Neural cell (in vitro differentiated cells): ENCODE data around the gene NCS1. TPM values are rescaled to one million over a fixed set of nuclear protein-coding genes. Genes with fewer than 3 reads are reported as not detected.

Experiments
- H2AFZ ChIP-seq: fragments of 200-600, 300-800 bp; sonication (generic), shearing (Covaris generic); 2 replicates; pipeline ENCODE4 v1.6.0; 2014; ENCODE audit warnings: low read depth, mild to moderate bottlenecking, antibody characterized with exemption, low read length, moderate library complexity
- H3F3A ChIP-seq: fragments of 200-600 bp; shearing (Covaris generic); 2 replicates; pipeline ENCODE4 v1.6.1; 2016; ENCODE audit warnings: mild to moderate bottlenecking, moderate library complexity, mixed read lengths, antibody characterized with exemption, low read length; ENCODE audit not compliant: insufficient read depth, poor library complexity, severe bottlenecking
- H3K27ac ChIP-seq: fragments of 200-600, 300-800 bp; sonication (generic), shearing (Covaris generic); 2 replicates; pipeline ENCODE4 v1.5.1; 2014; ENCODE audit warnings: mild to moderate bottlenecking, low read length, moderate library complexity
- H3K27me3 ChIP-seq: fragments of 300-800, 200-600 bp; sonication (generic), shearing (Covaris generic); 2 replicates; pipeline ENCODE4 v1.6.0; 2014; ENCODE audit warnings: mild to moderate bottlenecking, low read depth, low read length, moderate library complexity; ENCODE audit not compliant: insufficient read depth
- H3K36me3 ChIP-seq: fragments of 300-800, 200-600 bp; sonication (generic), shearing (Covaris generic); 2 replicates; pipeline ENCODE4 v1.5.1; 2014; ENCODE audit warnings: mild to moderate bottlenecking, antibody characterized with exemption, low read length, moderate library complexity; ENCODE audit not compliant: insufficient read depth
- H3K4me2 ChIP-seq: fragments of 300-800, 200-600 bp; sonication (generic), shearing (Covaris generic); 2 replicates; pipeline ENCODE4 v1.6.0; 2014; ENCODE audit warnings: mild to moderate bottlenecking, low read length
- H3K4me3 ChIP-seq: fragments of 300-800, 200-600 bp; sonication (generic), shearing (Covaris generic); 2 replicates; pipeline ENCODE4 v1.5.1; 2014; ENCODE audit warnings: mild to moderate bottlenecking, low read length, moderate library complexity
- H3K79me2 ChIP-seq: fragments of 200-600 bp; shearing (Covaris generic); replicated peaks from 2 replicates; pipeline ENCODE4 v1.6.0; 2014; ENCODE audit warnings: mild to moderate bottlenecking, low read length, moderate library complexity; ENCODE audit not compliant: insufficient read depth
- H3K9ac ChIP-seq: fragments of 300-800, 200-600 bp; sonication (generic), shearing (Covaris generic); 2 replicates; pipeline ENCODE4 v1.6.1; 2016; ENCODE audit warnings: mild to moderate bottlenecking, low read length, mixed read lengths
- H3K9me2 ChIP-seq: fragments of 200-600 bp; shearing (Covaris generic); 2 replicates; pipeline ENCODE4 v1.6.1; 2016; ENCODE audit warnings: mild to moderate bottlenecking, low read length, mixed read lengths; ENCODE audit not compliant: insufficient read depth
- H3K9me3 ChIP-seq: fragments of 200-600, 300-800 bp; sonication (generic), shearing (Covaris generic); 2 replicates; pipeline ENCODE4 v1.6.1; 2016; ENCODE audit warnings: mild to moderate bottlenecking, mixed run types, low read length, moderate library complexity, mixed read lengths
- H4K20me1 ChIP-seq: fragments of 200-600 bp; shearing (Covaris generic); 2 replicates; pipeline ENCODE4 v1.6.1; 2016; ENCODE audit warnings: mild to moderate bottlenecking, mixed run types; ENCODE audit not compliant: insufficient read depth
- EP300 ChIP-seq: fragments of 450-650 bp; conservative IDR thresholded peaks from 2 replicates; pipeline ENCODE4 v1.6.1; 2014; ENCODE audit warnings: antibody characterized with exemption, mild to moderate bottlenecking, moderate library complexity; ENCODE audit not compliant: poor library complexity, severe bottlenecking
- EZH2 ChIP-seq: fragments of 200-600, 300-800 bp; shearing (Covaris generic), sonication (generic); IDR thresholded peaks from 2 replicates; pipeline ENCODE4 v1.6.1; 2014; ENCODE audit warnings: antibody characterized with exemption, low read length, borderline replicate concordance, mild to moderate bottlenecking; ENCODE audit not compliant: insufficient read depth, poor library complexity, severe bottlenecking
- MXI1 ChIP-seq: fragments of 450-650 bp; conservative IDR thresholded peaks from 2 replicates; pipeline ENCODE4 v1.6.1; 2014; ENCODE audit warnings: antibody characterized with exemption, mild to moderate bottlenecking; ENCODE audit not compliant: poor library complexity, severe bottlenecking
- POLR2AphosphoS5 ChIP-seq: IDR thresholded peaks from 2 replicates; pipeline ENCODE4 v1.6.1; 2012
- RAD21 ChIP-seq: fragments of 450-650 bp; conservative IDR thresholded peaks from 2 replicates; pipeline ENCODE4 v1.6.1; 2014; ENCODE audit warnings: antibody characterized with exemption, mild to moderate bottlenecking, moderate library complexity
- SMC3 ChIP-seq: fragments of 450-650 bp; conservative IDR thresholded peaks from 2 replicates; pipeline ENCODE4 v1.6.1; 2014; ENCODE audit warnings: antibody characterized with exemption, mild to moderate bottlenecking, moderate library complexity; ENCODE audit not compliant: poor library complexity
- TAF1 ChIP-seq: IDR thresholded peaks from 2 replicates; pipeline ENCODE4 v1.6.1; 2012; ENCODE audit warnings: low read depth
- polyA plus RNA-seq: library from polyadenylated mRNA; depleted of rRNA; stranded (reverse); fragments of >200 nt; gene quantifications from 2 replicates; pipeline ENCODE4 v1.2.3, GENCODE V29; 2014
- TF ChIP-seq, protein P1 (sequence below): fragments of 450-650 bp; IDR thresholded peaks from 2 replicates; pipeline ENCODE4 v1.5.1; 2014; ENCODE audit warnings: antibody characterized with exemption, mild to moderate bottlenecking, moderate library complexity; ENCODE audit not compliant: poor library complexity, severe bottlenecking
- TF ChIP-seq, protein P2 (sequence below): IDR thresholded peaks from 2 replicates; pipeline ENCODE4 v1.6.1; 2012; ENCODE audit warnings: borderline replicate concordance

The NCS1 gene
- polyA plus RNA-seq, 1 donor from 2014 or later = 73.3 TPM

DNA sequence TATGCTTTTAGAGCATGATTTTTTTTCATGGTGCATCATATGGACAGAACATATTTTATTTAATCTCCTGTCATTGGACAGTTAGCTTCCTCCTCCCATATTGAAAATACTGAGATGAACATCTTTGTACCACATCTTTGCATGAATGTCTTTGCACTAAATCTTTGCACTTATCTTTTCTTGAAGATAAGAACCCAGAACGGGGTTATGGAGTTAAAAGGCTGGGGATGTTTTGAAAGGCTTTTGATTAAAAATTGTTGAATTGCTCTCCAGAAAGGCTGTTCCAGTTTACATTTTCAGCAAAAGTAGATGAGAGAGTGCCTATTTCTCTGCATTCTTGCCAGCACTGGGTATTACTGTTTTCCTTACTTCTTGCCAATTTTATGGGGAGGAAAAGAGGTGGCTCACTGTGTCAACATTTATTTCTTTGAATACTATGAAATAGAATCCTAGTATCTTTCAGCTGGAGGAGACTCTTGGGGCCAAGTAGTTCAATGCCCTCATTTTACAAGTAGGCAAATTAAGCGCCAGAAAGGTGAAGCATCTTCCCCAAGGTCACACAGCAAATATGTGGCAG lies 7.2 kb downstream of the NCS1 start:
- Histone ChIP-seq H3K9me2 (no peaks in the 10 kb centered on the region), H3K27me3 (no peaks in the 10 kb centered on the region), H3F3A (no peaks in the 10 kb centered on the region), H3K79me2 (peaks cover 31% of the 10 kb centered on the region), H2AFZ (no peak overlapping the region), H3K27ac (no peak overlapping the region), H3K9ac (no peak overlapping the region), H3K9me3 (no peaks in the 10 kb centered on the region), H4K20me1 (peaks cover 6% of the 10 kb centered on the region), H3K36me3 (no peaks in the 10 kb centered on the region), H3K4me2 (no peak overlapping the region), H3K4me3 (no peak overlapping the region)
- TF ChIP-seq POLR2AphosphoS5 (no peak), RAD21 (no peak), SMC3 (no peak), MXI1 (no peak), EZH2 (no peak), EP300 (no peak), TAF1 (no peak)
- TF ChIP-seq, protein P1, sequence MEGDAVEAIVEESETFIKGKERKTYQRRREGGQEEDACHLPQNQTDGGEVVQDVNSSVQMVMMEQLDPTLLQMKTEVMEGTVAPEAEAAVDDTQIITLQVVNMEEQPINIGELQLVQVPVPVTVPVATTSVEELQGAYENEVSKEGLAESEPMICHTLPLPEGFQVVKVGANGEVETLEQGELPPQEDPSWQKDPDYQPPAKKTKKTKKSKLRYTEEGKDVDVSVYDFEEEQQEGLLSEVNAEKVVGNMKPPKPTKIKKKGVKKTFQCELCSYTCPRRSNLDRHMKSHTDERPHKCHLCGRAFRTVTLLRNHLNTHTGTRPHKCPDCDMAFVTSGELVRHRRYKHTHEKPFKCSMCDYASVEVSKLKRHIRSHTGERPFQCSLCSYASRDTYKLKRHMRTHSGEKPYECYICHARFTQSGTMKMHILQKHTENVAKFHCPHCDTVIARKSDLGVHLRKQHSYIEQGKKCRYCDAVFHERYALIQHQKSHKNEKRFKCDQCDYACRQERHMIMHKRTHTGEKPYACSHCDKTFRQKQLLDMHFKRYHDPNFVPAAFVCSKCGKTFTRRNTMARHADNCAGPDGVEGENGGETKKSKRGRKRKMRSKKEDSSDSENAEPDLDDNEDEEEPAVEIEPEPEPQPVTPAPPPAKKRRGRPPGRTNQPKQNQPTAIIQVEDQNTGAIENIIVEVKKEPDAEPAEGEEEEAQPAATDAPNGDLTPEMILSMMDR = no peak
- TF ChIP-seq, protein P2, sequence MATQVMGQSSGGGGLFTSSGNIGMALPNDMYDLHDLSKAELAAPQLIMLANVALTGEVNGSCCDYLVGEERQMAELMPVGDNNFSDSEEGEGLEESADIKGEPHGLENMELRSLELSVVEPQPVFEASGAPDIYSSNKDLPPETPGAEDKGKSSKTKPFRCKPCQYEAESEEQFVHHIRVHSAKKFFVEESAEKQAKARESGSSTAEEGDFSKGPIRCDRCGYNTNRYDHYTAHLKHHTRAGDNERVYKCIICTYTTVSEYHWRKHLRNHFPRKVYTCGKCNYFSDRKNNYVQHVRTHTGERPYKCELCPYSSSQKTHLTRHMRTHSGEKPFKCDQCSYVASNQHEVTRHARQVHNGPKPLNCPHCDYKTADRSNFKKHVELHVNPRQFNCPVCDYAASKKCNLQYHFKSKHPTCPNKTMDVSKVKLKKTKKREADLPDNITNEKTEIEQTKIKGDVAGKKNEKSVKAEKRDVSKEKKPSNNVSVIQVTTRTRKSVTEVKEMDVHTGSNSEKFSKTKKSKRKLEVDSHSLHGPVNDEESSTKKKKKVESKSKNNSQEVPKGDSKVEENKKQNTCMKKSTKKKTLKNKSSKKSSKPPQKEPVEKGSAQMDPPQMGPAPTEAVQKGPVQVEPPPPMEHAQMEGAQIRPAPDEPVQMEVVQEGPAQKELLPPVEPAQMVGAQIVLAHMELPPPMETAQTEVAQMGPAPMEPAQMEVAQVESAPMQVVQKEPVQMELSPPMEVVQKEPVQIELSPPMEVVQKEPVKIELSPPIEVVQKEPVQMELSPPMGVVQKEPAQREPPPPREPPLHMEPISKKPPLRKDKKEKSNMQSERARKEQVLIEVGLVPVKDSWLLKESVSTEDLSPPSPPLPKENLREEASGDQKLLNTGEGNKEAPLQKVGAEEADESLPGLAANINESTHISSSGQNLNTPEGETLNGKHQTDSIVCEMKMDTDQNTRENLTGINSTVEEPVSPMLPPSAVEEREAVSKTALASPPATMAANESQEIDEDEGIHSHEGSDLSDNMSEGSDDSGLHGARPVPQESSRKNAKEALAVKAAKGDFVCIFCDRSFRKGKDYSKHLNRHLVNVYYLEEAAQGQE = no peak

DNA sequence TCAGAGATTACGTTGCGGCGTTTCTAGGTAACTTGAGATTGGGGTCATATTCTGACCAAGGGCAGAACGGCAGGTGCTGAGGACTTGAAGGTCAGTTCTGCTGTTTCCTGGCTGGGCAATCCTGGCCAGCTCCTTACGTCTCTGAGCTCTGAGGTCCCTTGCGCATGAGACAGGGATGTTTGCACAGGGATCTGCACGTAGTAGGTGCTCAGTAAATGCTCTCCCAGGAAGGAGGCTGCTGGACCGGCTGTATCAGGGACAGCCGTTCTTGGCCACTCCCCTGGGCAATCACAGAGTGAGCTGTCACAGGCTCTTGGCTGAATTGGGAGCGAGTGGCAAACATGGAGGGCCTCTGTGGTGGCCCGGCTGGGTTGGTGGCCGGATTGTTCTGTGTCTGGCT lies 8.3 kb downstream of the NCS1 start:
- no peak overlapping the region for H3K27ac ChIP-seq
- H3K27me3 ChIP-seq = no peaks in the 10 kb centered on the region
- no peak overlapping the region for H3K4me2 ChIP-seq
- H3K9me2 ChIP-seq = no peaks in the 10 kb centered on the region
- H3K4me3 ChIP-seq = no peak overlapping the region
- peaks cover 6% of the 10 kb centered on the region for H4K20me1 ChIP-seq
- H3K79me2 ChIP-seq = peaks cover 29% of the 10 kb centered on the region
- H3F3A ChIP-seq = no peaks in the 10 kb centered on the region
- H3K9ac ChIP-seq = no peak overlapping the region
- H2AFZ ChIP-seq = no peak overlapping the region
- no peaks in the 10 kb centered on the region for H3K36me3 ChIP-seq
- no peak for TF ChIP-seq MXI1
- TF ChIP-seq SMC3 = no peak
- TF ChIP-seq EP300 = no peak
- no peak for TF ChIP-seq EZH2
- TF ChIP-seq, protein P2 = no peak
- TF ChIP-seq TAF1 = no peak
- no peak for TF ChIP-seq RAD21
- TF ChIP-seq, protein P1 = no peak
- TF ChIP-seq POLR2AphosphoS5 = no peak
- H3K9me3 ChIP-seq = no peaks in the 10 kb centered on the region
